H1 (cell line): Measurements from ENCODE around the gene TSC22D3. TPM values are rescaled to one million over a fixed set of nuclear protein-coding genes. Genes with fewer than 3 reads are reported as not detected.

ENCODE experiments used
- EGR1 ChIP-seq: IDR thresholded peaks from 2 replicates; pipeline ENCODE4 v1.6.1; 2011; ENCODE audit warnings: low read depth, low read length, borderline replicate concordance
- JUN ChIP-seq: IDR thresholded peaks from 2 replicates; pipeline ENCODE4 v1.6.1; 2011; ENCODE audit warnings: low read depth, mild to moderate bottlenecking, improper control_type of control experiment, low read length
- KDM1A ChIP-seq: fragments of 200-600, 300-600 bp; sonication (generic); IDR thresholded peaks from 2 replicates; pipeline ENCODE4 v1.7.1; 2016; ENCODE audit warnings: mild to moderate bottlenecking, low read length, borderline replicate concordance
- KDM5A ChIP-seq: fragments of 200-600 bp; IDR thresholded peaks from 2 replicates; pipeline ENCODE4 v1.7.1; 2012; ENCODE audit warnings: mild to moderate bottlenecking, low read length, inconsistent platforms, mixed read lengths
- RBBP5 ChIP-seq: IDR thresholded peaks from 2 replicates; pipeline ENCODE4 v1.7.1; 2012; ENCODE audit warnings: low read depth, mild to moderate bottlenecking, inconsistent platforms, low read length, moderate library complexity, borderline replicate concordance
- RFX5 ChIP-seq: IDR thresholded peaks from 2 replicates; pipeline ENCODE4 v1.6.1; 2011; ENCODE audit warnings: low read depth, low read length, improper control_type of control experiment, borderline replicate concordance
- SP1 ChIP-seq: IDR thresholded peaks from 2 replicates; pipeline ENCODE4 v1.6.1; 2011; ENCODE audit warnings: low read depth, low read length
- SUZ12 ChIP-seq: fragments of 200-600 bp; sonication (generic); IDR thresholded peaks from 2 replicates; pipeline ENCODE4 v1.6.1; 2012; ENCODE audit warnings: mild to moderate bottlenecking, inconsistent platforms, low read length, moderate library complexity, mixed read lengths
- TAF1 ChIP-seq: IDR thresholded peaks from 2 replicates; pipeline ENCODE4 v1.6.1; 2011; ENCODE audit warnings: mild to moderate bottlenecking, low read depth, low read length
- TBP ChIP-seq: IDR thresholded peaks from 2 replicates; pipeline ENCODE4 v1.6.1; 2011; ENCODE audit warnings: low read depth, low read length, improper control_type of control experiment
- ZNF274 ChIP-seq: IDR thresholded peaks from 2 replicates; pipeline ENCODE4 v1.7.0; 2012; ENCODE audit warnings: low read length, borderline replicate concordance; ENCODE audit errors: extremely low read depth
- polyA plus RNA-seq, 7 experiments: library from polyadenylated mRNA; depleted of rRNA in 3 of 7; stranded (reverse) in 5 of 7; unstranded in 2 of 7; fragments of >200 nt in 5 of 7; fragments of 200-250 nt in 2 of 7; gene quantifications; 1 replicate in 5 of 7; 2 replicates in 1 of 7; 4 replicates in 1 of 7; pipeline versions ENCODE4 v1.2.1 to v1.2.3, GENCODE V29; 2011 to 2013; ENCODE audit warnings: missing spikeins in 2 of 7, mixed read lengths in 2 of 7
- total RNA-seq: library from RNA; stranded (reverse); fragmentation: NEBNext Ultra II Directional; extraction: Animal tissue kit (Norgen Biotek cat#: 25700); gene quantifications from 2 replicates; pipeline ENCODE4 v1.2.1, GENCODE V29; 2021
- TF ChIP-seq, protein P1 (sequence below): fragments of 300-600 bp; sonication (generic); IDR thresholded peaks from 2 replicates; pipeline ENCODE4 v1.7.1; 2012; ENCODE audit warnings: low read length, moderate library complexity, mild to moderate bottlenecking, inconsistent platforms; ENCODE audit not compliant: insufficient replicate concordance

Gene TSC22D3
- total and polyA plus RNA-seq, 2 of the 8 experiments (the other 6 are each of a cell fraction or from before 2014, with no cell fraction given): 7.6 to 12.9 TPM

DNA sequence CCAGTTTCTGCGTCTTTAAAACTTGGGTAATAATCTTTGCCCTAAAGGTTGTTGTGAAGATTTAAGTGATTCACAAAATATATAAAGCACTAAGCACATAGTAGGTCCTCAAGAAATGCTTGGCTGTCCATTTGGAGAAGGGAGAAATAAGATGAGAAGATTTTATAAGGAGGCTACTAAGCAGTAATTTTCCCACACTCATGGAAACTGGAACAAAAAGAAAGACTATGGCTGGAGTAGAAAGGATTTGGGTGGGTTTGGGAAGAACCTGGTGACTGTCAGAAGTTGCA is 100.3 kb downstream of the TSC22D3 start (continued):
- TF ChIP-seq, protein P1, sequence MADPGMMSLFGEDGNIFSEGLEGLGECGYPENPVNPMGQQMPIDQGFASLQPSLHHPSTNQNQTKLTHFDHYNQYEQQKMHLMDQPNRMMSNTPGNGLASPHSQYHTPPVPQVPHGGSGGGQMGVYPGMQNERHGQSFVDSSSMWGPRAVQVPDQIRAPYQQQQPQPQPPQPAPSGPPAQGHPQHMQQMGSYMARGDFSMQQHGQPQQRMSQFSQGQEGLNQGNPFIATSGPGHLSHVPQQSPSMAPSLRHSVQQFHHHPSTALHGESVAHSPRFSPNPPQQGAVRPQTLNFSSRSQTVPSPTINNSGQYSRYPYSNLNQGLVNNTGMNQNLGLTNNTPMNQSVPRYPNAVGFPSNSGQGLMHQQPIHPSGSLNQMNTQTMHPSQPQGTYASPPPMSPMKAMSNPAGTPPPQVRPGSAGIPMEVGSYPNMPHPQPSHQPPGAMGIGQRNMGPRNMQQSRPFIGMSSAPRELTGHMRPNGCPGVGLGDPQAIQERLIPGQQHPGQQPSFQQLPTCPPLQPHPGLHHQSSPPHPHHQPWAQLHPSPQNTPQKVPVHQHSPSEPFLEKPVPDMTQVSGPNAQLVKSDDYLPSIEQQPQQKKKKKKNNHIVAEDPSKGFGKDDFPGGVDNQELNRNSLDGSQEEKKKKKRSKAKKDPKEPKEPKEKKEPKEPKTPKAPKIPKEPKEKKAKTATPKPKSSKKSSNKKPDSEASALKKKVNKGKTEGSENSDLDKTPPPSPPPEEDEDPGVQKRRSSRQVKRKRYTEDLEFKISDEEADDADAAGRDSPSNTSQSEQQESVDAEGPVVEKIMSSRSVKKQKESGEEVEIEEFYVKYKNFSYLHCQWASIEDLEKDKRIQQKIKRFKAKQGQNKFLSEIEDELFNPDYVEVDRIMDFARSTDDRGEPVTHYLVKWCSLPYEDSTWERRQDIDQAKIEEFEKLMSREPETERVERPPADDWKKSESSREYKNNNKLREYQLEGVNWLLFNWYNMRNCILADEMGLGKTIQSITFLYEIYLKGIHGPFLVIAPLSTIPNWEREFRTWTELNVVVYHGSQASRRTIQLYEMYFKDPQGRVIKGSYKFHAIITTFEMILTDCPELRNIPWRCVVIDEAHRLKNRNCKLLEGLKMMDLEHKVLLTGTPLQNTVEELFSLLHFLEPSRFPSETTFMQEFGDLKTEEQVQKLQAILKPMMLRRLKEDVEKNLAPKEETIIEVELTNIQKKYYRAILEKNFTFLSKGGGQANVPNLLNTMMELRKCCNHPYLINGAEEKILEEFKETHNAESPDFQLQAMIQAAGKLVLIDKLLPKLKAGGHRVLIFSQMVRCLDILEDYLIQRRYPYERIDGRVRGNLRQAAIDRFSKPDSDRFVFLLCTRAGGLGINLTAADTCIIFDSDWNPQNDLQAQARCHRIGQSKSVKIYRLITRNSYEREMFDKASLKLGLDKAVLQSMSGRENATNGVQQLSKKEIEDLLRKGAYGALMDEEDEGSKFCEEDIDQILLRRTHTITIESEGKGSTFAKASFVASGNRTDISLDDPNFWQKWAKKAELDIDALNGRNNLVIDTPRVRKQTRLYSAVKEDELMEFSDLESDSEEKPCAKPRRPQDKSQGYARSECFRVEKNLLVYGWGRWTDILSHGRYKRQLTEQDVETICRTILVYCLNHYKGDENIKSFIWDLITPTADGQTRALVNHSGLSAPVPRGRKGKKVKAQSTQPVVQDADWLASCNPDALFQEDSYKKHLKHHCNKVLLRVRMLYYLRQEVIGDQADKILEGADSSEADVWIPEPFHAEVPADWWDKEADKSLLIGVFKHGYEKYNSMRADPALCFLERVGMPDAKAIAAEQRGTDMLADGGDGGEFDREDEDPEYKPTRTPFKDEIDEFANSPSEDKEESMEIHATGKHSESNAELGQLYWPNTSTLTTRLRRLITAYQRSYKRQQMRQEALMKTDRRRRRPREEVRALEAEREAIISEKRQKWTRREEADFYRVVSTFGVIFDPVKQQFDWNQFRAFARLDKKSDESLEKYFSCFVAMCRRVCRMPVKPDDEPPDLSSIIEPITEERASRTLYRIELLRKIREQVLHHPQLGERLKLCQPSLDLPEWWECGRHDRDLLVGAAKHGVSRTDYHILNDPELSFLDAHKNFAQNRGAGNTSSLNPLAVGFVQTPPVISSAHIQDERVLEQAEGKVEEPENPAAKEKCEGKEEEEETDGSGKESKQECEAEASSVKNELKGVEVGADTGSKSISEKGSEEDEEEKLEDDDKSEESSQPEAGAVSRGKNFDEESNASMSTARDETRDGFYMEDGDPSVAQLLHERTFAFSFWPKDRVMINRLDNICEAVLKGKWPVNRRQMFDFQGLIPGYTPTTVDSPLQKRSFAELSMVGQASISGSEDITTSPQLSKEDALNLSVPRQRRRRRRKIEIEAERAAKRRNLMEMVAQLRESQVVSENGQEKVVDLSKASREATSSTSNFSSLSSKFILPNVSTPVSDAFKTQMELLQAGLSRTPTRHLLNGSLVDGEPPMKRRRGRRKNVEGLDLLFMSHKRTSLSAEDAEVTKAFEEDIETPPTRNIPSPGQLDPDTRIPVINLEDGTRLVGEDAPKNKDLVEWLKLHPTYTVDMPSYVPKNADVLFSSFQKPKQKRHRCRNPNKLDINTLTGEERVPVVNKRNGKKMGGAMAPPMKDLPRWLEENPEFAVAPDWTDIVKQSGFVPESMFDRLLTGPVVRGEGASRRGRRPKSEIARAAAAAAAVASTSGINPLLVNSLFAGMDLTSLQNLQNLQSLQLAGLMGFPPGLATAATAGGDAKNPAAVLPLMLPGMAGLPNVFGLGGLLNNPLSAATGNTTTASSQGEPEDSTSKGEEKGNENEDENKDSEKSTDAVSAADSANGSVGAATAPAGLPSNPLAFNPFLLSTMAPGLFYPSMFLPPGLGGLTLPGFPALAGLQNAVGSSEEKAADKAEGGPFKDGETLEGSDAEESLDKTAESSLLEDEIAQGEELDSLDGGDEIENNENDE: no peak
- no peak for TF ChIP-seq SP1
- no peak for TF ChIP-seq KDM1A
- no peak for TF ChIP-seq SUZ12
- no peak for TF ChIP-seq ZNF274
- TF ChIP-seq JUN: no peak
- TF ChIP-seq KDM5A: no peak
- TF ChIP-seq RFX5: no peak
- TF ChIP-seq TAF1: no peak
- no peak for TF ChIP-seq RBBP5
- no peak for TF ChIP-seq TBP
- no peak for TF ChIP-seq EGR1
